H1 (cell line): ENCODE results near the gene TP53BP2. TPM values are rescaled to one million over a fixed set of nuclear protein-coding genes. Genes with fewer than 3 reads are reported as not detected.

Source experiments
- TAF7 ChIP-seq: optimal IDR thresholded peaks from 2 replicates; pipeline ENCODE3; 2011; ENCODE audit warnings: low read depth, mild to moderate bottlenecking, inconsistent platforms, low read length, moderate library complexity, borderline replicate concordance
- polyA plus RNA-seq, 7 experiments: library from polyadenylated mRNA; depleted of rRNA in 3 of 7; stranded (reverse) in 5 of 7; unstranded in 2 of 7; fragments of >200 nt in 5 of 7; fragments of 200-250 nt in 2 of 7; gene quantifications; 1 replicate in 5 of 7; 2 replicates in 1 of 7; 4 replicates in 1 of 7; pipeline versions ENCODE4 v1.2.1 to v1.2.3, GENCODE V29; 2011 to 2013; ENCODE audit warnings: missing spikeins in 2 of 7, mixed read lengths in 2 of 7
- total RNA-seq: library from RNA; stranded (reverse); fragmentation: NEBNext Ultra II Directional; extraction: Animal tissue kit (Norgen Biotek cat#: 25700); gene quantifications from 2 replicates; pipeline ENCODE4 v1.2.1, GENCODE V29; 2021

The TP53BP2 gene
- total and polyA plus RNA-seq, 2 of the 8 experiments (the other 6 are each of a cell fraction or from before 2014, with no cell fraction given), result 18.0 to 38.7 TPM

DNA sequence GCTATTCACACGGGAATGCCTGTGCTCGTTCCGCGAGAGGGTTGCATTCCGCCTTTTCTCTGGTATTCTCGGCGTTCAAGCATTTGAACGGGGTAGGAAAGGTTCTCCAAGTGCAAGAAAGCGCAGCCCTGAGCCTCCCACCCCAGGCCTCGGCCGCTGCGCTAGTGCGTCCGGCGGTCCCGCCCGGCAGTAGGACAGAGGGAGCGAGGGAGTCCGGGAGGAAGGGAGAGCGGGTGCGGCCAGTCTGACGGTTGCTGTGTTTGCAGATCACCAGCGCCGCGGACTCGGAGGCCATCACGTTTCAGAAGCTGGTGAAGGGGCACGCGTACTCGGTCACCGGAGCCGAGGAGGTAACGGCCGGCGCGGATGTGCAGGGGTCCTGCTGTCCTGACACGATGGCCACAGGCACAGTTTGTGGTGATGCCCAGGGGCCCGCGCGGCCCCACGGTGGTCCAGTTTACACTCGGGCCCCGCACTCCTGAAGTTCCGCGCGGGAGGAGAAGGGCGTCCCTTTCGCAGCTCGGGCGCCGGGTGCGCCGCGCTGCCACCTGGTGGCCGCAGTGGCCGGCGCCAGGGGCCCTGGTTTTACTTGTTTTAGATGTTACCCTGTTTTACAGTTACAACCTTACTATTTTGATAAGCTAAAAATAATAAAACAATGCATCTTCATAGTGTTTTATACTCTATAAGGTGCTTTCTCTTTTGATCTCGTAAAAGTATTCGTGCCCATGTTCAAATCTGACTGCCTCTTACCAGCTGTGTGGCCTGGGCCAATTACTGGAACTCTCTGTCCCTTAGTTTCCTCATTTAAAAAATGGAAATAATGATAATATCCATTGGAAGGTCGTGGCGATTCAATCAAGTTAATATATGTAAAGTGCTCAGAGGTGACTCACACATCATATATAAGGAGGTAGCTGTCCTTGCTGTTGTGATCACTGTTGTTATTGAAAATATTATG lies 96.7 kb downstream of the TP53BP2 start (continued):
- TF ChIP-seq TAF7, result no peak
